ENCODE results near the gene TRAP1.
A peak's percentile ranks its signal among the peaks of the same experiment; 100 is the strongest.
"Not testable (repeated sequence)": the region's sequence is repeated elsewhere in the genome, so short reads cannot be mapped to it uniquely, and the experiment has no call there.

Gene TRAP1

GRCh38 chr16:3714378-3714777 is 2.9 kb downstream of the TRAP1 start:
- DNase-seq (ENCODE audit: insufficient read length, low spot score); FAIRE-seq: not testable (repeated sequence)

GRCh38 chr16:3713587-3714242 is 3.6 kb downstream of the TRAP1 start:
- DNase-seq (ENCODE audit: insufficient read length, low spot score) = no peak
- FAIRE-seq = no peak

- DNase-seq (ENCODE audit: insufficient read length, low spot score) (no peak), FAIRE-seq (no peak)
These were observed 4.4 kb downstream of the TRAP1 start for GRCh38 chr16:3712861-3713372.

- FAIRE-seq = no peak
- DNase-seq (ENCODE audit: insufficient read length, low spot score) = no peak
These were observed 10.9 kb downstream of the TRAP1 start for GRCh38 chr16:3706253-3707012.

GRCh38 chr16:3702082-3702481 is 15.2 kb downstream of the TRAP1 start:
- DNase-seq (ENCODE audit: insufficient read length, low spot score) = no peak
- FAIRE-seq = no peak

- no peak for DNase-seq (ENCODE audit: insufficient read length, low spot score)
- no peak for FAIRE-seq
These were observed 15.8 kb downstream of the TRAP1 start for GRCh38 chr16:3701531-3701930.

- DNase-seq (ENCODE audit: insufficient read length, low spot score) = no peak
These were observed 18.4 kb downstream of the TRAP1 start for GRCh38 chr16:3698941-3699340.

GRCh38 chr16:3696425-3697218 is 20.7 kb downstream of the TRAP1 start:
- peak; percentile 44 for FAIRE-seq
- peak; percentile 57 for DNase-seq (ENCODE audit: insufficient read length, low spot score)

More at GRCh38 chr16:3698941-3699340, 18.4 kb downstream of the TRAP1 start:
- FAIRE-seq = no peak

- DNase-seq (ENCODE audit: insufficient read length, low spot score) (no peak), FAIRE-seq (no peak)
These were observed 21.5 kb downstream of the TRAP1 start for GRCh38 chr16:3695610-3696369.

GRCh38 chr16:3694051-3694450 is 23.3 kb downstream of the TRAP1 start:
- DNase-seq (ENCODE audit: insufficient read length, low spot score) = no peak
- no peak for FAIRE-seq

- DNase-seq (ENCODE audit: insufficient read length, low spot score) (no peak), FAIRE-seq (no peak)
These were observed 25.6 kb downstream of the TRAP1 start for GRCh38 chr16:3691761-3692160.

GRCh38 chr16:3690980-3691720 is 26.2 kb downstream of the TRAP1 start:
- no peak for DNase-seq (ENCODE audit: insufficient read length, low spot score)
- no peak for FAIRE-seq

- FAIRE-seq (peak; percentile 92), DNase-seq (ENCODE audit: insufficient read length, low spot score) (peak; percentile 95)
These were observed 26.8 kb downstream of the TRAP1 start for GRCh38 chr16:3690470-3690928.

- FAIRE-seq = no peak
- DNase-seq (ENCODE audit: insufficient read length, low spot score) = no peak
These were observed 27.6 kb downstream of the TRAP1 start for GRCh38 chr16:3689731-3690130.

GRCh38 chr16:3687792-3688191 is 29.5 kb downstream of the TRAP1 start:
- FAIRE-seq = no peak

GRCh38 chr16:3687021-3687420 is 30.3 kb downstream of the TRAP1 start:
- DNase-seq (ENCODE audit: insufficient read length, low spot score) (no peak), FAIRE-seq (no peak)

More at GRCh38 chr16:3687792-3688191, 29.5 kb downstream of the TRAP1 start:
- no peak for DNase-seq (ENCODE audit: insufficient read length, low spot score)

GRCh38 chr16:3681206-3681605 is 36.1 kb downstream of the TRAP1 start:
- FAIRE-seq (no peak), DNase-seq (ENCODE audit: insufficient read length, low spot score) (no peak)

GRCh38 chr16:3677994-3678393 is 39.3 kb downstream of the TRAP1 start:
- DNase-seq (ENCODE audit: insufficient read length, low spot score) = no peak
- no peak for FAIRE-seq

- no peak for DNase-seq (ENCODE audit: insufficient read length, low spot score)
- no peak for FAIRE-seq
These were observed 41.7 kb downstream of the TRAP1 start for GRCh38 chr16:3675601-3676130.

Measured in HTR-8/SVneo (cell line).